GM12872 (cell line): ENCODE measurements around the gene MAP3K12.

Experiments used
- CTCF ChIP-seq: IDR thresholded peaks from 3 replicates; pipeline ENCODE4 v1.5.1; 2011; ENCODE audit warnings: low read depth, mild to moderate bottlenecking, low read length, moderate library complexity; ENCODE audit not compliant: insufficient read depth

MAP3K12 gene

GRCh38 chr12:53461591-53461990 lies 37.7 kb downstream of the MAP3K12 start:
- TF ChIP-seq CTCF = no peak

- TF ChIP-seq CTCF = no peak
These were observed 38.2 kb downstream of the MAP3K12 start for GRCh38 chr12:53461059-53461458.

- TF ChIP-seq CTCF = no peak
These were observed 40.2 kb downstream of the MAP3K12 start for GRCh38 chr12:53459097-53459496.

GRCh38 chr12:53456654-53457366 lies 42.4 kb downstream of the MAP3K12 start:
- TF ChIP-seq CTCF = no peak

- TF ChIP-seq CTCF = no peak
These were observed 44.6 kb downstream of the MAP3K12 start for GRCh38 chr12:53454707-53455106.

- no peak for TF ChIP-seq CTCF
These were observed 45.2 kb downstream of the MAP3K12 start for GRCh38 chr12:53453953-53454640.

GRCh38 chr12:53452159-53453077 lies 46.8 kb downstream of the MAP3K12 start:
- peak; percentile 36; the same call in 1 of the 3 replicates for TF ChIP-seq CTCF
